ENCODE results near the gene HECW1. TPM values are rescaled to one million over a fixed set of nuclear protein-coding genes. Genes with fewer than 3 reads are reported as not detected.

HECW1 gene
- total RNA-seq, 3 donors from 2014 or later = 0.76 to 1.6 (median 1.2) TPM

DNA sequence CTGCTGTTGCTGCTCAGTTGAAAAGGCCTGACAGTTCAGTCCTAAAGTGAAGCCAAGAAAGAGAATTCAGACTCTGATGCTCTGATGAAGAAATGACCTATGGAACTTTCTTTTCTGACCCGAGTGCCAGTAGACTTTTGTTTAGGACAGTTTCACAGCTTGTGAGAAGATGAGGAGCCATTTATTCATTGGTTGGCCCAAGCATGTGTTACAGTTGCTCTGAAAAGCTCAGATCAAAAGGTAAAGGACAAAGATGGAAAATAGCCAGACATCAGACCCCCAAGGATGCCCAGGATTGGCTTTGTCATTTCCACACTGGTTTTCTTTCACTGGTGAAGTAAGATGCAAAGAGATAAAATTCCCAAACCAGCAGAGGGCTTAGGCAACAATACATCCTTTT lies 321.2 kb downstream of the HECW1 start:
- intact Hi-C loops (cut with DNase I, micrococcal nuclease) = no loop called here
- TF ChIP-seq, protein P1, sequence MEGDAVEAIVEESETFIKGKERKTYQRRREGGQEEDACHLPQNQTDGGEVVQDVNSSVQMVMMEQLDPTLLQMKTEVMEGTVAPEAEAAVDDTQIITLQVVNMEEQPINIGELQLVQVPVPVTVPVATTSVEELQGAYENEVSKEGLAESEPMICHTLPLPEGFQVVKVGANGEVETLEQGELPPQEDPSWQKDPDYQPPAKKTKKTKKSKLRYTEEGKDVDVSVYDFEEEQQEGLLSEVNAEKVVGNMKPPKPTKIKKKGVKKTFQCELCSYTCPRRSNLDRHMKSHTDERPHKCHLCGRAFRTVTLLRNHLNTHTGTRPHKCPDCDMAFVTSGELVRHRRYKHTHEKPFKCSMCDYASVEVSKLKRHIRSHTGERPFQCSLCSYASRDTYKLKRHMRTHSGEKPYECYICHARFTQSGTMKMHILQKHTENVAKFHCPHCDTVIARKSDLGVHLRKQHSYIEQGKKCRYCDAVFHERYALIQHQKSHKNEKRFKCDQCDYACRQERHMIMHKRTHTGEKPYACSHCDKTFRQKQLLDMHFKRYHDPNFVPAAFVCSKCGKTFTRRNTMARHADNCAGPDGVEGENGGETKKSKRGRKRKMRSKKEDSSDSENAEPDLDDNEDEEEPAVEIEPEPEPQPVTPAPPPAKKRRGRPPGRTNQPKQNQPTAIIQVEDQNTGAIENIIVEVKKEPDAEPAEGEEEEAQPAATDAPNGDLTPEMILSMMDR (IDR thresholded peaks at IDR 0.05) = no peak
- no peaks in the 10 kb centered on the region for H3K4me1 ChIP-seq (ENCODE audit: low read depth)
- ATAC-seq (no peak), DNase-seq (no peak)
- no peaks in the 10 kb centered on the region for H3K36me3 ChIP-seq (ENCODE audit: low read depth)
- no peak overlapping the region for H3K4me3 ChIP-seq
- H3K9me3 ChIP-seq = no peaks in the 10 kb centered on the region

DNA sequence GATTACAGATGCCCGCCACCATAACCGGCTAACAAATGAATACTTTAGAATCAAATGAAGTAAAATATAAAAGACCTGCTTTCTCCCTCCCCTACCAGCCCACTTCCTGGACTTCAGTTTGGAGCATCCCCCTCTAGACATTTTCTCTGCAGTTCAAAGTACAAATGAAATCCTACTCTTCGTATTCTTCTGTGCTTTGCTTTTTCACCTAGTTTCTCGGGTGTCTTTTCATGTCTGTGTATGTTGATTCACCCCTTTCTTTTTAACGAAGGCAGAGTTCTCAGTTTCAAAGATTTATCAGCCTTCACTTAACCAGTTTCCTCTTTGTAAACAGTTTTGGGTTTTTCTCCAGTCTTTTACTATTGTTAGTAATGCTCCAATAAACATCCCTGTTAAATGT lies 324.6 kb downstream of the HECW1 start:
- intact Hi-C loops (cut with DNase I, micrococcal nuclease) = no loop called here
- TF ChIP-seq, protein P1 (IDR thresholded peaks at IDR 0.05) = no peak
- no peak for DNase-seq
- no peak overlapping the region for H3K4me3 ChIP-seq
- H3K9me3 ChIP-seq = no peaks in the 10 kb centered on the region
- ATAC-seq = no peak
- no peaks in the 10 kb centered on the region for H3K4me1 ChIP-seq (ENCODE audit: low read depth)
- no peaks in the 10 kb centered on the region for H3K36me3 ChIP-seq (ENCODE audit: low read depth)

DNA sequence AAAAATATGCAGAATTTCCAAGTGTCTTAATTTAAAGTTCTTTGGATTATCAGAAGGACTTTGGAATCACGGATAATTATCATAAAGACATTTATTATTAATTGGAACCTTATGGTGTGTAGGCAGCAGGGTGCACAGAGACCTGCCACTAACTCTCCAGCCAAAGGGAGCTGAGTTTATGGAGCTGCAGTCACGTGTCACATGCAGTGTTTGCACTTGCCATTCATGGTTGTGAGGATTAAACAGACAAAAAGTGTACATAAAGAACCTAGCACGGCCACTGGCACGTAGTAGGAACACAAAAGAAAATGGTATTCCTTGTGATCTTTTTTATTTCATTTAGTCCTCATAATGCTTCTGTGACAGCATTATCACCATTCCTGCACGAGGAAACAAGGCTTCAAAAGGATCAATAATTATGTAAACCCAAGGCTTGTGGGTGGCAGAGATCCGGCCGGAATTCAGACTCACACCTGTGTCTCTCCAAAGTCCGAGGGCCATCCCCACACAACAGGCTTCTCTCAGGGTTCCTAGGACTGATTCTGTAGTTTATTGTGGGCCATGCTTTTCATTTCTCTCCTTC lies 326.5 kb downstream of the HECW1 start:
- TF ChIP-seq, protein P1 (IDR thresholded peaks at IDR 0.05) = no peak
- Histone ChIP-seq H3K36me3 (ENCODE audit: low read depth) (no peaks in the 10 kb centered on the region), H3K9me3 (no peaks in the 10 kb centered on the region), H3K4me3 (no peak overlapping the region), H3K4me1 (ENCODE audit: low read depth) (no peaks in the 10 kb centered on the region)
- ATAC-seq = no peak
- intact Hi-C loops (cut with DNase I, micrococcal nuclease) = no loop called here
- DNase-seq = no peak

DNA sequence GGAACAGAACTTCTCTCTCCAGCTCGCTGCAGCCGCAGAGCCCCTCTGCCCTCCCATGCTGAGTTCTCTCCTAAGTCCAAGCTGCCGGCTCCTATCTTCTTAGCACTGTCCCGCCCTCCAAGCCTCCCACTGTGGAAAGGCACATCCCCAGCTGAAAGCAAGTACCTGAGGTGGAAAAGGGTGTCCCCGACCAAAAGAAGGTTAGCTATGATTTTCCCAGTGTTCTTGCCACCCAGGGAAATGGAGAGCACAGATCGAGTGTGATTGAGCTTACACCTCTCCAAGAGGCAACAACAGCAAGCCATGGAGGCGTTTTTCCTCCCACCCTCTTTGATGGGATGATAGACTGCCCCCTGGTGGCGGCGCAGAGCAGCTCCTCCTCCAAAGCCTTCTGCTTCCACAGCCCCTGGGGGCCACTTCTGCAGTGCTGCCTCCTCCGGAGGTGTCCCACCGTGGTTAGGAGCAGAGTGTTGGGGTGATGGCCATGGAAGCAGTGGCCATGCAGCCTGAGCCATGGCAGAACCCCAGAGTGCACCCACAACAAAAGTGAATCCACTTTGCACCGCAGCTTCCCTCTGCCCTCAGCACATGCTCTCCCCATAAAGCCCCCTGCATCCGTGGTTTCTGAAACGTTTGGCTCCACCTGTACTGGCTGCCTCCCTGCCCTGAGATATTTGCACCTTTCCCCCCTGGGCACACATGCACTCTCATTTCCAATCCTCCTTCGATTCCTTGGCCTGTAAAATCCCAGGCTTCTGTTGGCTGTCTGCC lies 327.4 kb downstream of the HECW1 start:
- ATAC-seq (peak; percentile 67), DNase-seq (peak in 2 of 3 donors; percentile 31 to 49)
- no peaks in the 10 kb centered on the region for H3K4me1 ChIP-seq (ENCODE audit: low read depth)
- H3K36me3 ChIP-seq (ENCODE audit: low read depth) = no peaks in the 10 kb centered on the region
- no peak overlapping the region for H3K4me3 ChIP-seq
- intact Hi-C loops (cut with DNase I, micrococcal nuclease) = no loop called here
- H3K9me3 ChIP-seq = no peaks in the 10 kb centered on the region
- TF ChIP-seq, protein P1 (IDR thresholded peaks at IDR 0.05) = peak; percentile 55

DNA sequence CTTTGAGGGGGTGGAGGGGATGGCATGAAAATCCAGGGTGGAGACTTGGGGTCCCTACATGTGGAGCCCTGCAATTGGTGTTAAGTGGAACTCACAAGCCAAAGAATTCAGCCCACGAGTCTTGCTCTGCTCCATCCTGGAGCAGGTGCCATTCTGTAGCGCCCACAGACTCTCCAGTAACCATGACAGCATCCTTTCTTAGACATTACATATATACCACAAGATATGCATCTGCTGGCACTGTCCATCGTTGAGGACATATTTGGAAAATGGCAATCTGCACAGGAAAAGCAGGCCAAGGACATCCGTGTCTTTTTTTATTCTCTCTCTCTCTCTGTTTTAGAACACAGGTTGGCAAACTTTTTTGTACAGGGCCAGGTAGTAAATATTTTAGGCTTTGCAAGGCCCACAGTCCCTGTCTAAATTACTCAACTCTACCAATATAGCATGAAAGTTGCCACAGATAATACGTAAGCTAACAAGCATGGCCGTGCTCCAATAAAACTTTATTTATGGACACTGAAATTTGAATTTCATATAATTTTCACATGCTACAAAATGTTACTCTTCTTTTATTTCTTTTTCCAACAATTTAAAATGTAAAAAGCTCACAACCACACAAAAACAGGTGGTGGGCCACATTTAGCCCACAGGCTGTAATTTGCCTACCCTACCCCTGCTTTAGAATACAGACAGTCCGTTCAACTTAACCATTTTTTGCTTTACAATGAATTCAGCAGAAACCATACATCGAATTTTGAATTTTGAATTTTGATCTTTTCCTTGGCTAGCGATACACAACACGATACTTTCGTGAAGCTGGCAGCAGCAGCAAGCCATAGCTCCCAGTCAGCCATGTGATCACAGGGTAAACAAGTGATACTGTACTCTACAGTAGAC lies 329.0 kb downstream of the HECW1 start:
- TF ChIP-seq, protein P1 (IDR thresholded peaks at IDR 0.05) = no peak
- Histone ChIP-seq H3K9me3 (no peaks in the 10 kb centered on the region), H3K36me3 (ENCODE audit: low read depth) (no peaks in the 10 kb centered on the region), H3K4me3 (no peak overlapping the region), H3K4me1 (ENCODE audit: low read depth) (no peaks in the 10 kb centered on the region)
- DNase-seq (no peak), ATAC-seq (no peak)
- intact Hi-C loops (cut with DNase I, micrococcal nuclease) = no loop called here
